CD4-positive, alpha-beta T cell treated with Interleukin-6 for 4 hours (primary cell): ENCODE results near the gene SH3TC1.

ENCODE experiments used
- DNase-seq: peaks from one replicate; pipeline ENCODE4 v3.0.0-alpha.2; 2020; ENCODE audit warnings: mixed read lengths

Gene SH3TC1

DNA sequence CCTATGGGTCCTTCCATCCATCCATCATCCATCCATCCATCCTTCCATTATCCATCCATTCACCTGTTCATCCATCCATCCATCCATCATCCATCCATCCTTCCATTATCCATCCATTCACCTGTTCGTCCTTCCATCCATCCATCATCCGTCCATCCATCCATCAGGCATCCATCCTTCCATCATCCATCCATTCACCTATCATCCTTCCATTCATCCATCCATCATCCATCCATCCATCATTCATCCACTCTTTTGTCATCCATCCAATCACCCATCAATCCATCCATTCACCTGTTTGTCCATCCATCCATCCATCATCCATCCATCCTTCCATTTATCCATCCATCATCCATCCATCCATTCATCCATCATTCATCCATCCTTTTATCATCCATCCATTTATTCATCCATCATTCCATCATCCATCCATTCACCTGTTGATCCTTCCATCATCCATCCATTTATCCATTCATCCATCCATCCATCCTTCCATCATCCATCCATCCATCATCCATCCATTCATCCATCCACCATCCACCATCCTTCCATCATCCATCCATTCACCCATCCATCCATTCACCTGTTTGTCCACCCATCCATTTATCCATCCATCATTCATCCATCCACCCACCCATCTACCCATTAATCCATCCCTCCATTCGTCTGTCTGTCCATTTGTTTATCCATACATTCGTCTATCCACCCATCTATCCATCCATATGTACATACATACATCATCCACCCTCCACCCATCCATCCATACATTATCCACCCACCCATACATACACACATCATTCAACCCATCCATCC is 34.8 kb downstream of the SH3TC1 start:
- no peak for DNase-seq

GRCh38 chr4:8234715-8235114 is 35.6 kb downstream of the SH3TC1 start:
- no peak for DNase-seq

DNA sequence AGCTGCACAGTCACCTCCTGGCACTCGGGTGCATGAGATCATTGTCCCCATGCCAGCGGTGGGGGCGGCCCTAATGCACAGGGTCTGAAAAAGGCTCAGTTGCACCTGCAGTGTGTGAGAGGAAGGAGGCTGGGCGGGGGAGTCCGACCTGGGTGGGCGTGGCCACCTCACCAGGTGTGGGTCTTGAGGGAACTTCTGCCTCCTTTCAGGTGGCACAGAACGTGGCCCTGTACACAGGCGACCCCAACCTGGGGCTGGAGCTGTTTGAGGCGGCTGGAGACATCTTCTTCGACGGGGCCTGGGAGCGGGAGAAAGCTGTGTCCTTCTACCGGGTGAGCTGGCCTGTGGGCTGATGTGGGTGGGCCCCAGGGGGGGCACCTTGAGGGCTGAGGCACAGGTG is 36.1 kb downstream of the SH3TC1 start:
- DNase-seq, result no peak

- DNase-seq, result no peak
These were observed 36.6 kb downstream of the SH3TC1 start for GRCh38 chr4:8235686-8236085.

DNA sequence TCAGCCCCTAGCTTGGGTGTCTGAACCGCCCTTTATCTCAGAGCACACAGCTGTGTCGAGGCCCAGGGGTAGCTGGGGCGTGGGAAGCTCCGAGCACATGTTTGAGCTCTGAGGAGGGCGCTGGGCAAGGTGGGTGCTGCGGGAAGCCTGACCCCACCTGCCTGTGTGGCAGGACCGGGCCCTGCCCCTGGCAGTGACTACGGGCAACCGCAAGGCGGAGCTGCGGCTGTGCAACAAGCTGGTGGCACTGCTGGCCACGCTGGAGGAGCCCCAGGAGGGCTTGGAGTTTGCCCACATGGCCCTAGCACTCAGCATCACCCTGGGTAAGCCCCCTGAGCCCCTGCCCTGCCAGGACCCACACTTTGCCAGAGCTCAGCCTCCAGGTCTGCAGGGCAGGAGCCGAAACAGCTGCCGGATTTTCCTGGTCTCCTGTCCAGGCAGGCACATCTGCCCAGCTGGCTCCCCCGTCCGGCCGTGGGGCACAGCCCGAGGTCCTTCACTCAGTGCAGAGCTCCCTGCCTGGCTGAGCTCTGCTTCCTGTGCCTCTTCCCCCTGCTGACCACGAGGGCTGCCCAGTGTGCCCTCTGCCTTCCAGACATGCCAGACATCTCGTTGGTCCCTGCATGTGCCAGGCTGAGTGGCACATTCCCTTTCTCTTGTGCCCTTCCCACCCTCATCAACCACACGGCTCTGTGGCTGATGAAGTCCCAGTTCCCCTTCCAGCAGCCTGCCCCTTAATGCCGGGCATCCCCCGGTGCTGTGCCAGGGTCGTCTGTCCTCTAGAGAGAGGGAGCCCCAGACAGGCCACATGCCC is 37.2 kb downstream of the SH3TC1 start:
- DNase-seq, result no peak

DNA sequence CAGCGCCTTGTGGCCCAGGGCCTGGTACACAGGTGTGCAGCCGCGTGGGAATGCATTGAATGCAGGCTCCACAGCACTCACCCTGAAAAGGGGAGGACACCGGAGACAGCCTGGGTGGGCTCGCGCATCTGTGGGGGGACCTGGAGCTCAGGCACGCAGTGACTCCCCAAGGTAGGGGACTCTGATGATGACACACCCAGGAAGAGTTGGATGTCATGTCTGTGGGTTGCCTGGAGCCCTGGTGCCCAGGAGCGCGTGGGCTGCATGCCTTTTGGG is 37.8 kb downstream of the SH3TC1 start:
- DNase-seq, result no peak

DNA sequence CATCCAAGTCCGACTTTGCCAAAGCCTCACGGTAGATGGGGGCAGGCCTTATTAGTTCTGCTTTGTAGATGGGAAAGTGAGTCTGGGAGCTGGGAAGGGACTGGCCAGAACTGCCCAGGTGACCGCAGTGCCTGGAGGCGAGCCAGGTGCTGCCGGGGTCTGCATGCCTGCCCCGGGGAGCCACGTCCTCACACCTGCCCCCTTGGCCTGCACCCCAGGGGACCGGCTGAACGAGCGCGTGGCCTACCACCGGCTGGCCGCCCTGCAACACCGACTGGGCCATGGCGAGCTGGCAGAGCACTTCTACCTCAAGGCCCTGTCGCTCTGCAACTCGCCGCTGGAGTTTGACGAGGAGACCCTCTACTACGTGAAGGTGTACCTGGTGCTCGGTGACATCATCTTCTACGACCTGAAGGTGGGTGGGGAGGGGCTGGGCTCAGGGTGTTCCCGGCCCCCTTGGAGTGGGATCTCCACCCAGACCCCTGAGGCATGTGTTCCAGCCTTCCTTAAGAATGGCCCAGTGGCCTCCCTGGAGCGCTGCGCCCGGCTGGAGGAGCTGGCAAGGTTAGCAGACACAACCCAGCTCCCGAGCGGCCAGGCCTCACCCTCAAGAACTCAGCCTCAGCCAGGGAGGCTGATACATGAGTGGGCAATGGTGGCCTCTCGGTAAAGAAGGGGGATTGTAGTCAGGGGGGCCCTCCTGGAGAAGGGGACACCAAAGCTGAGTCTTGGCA is 38.3 kb downstream of the SH3TC1 start:
- DNase-seq, result no peak

DNA sequence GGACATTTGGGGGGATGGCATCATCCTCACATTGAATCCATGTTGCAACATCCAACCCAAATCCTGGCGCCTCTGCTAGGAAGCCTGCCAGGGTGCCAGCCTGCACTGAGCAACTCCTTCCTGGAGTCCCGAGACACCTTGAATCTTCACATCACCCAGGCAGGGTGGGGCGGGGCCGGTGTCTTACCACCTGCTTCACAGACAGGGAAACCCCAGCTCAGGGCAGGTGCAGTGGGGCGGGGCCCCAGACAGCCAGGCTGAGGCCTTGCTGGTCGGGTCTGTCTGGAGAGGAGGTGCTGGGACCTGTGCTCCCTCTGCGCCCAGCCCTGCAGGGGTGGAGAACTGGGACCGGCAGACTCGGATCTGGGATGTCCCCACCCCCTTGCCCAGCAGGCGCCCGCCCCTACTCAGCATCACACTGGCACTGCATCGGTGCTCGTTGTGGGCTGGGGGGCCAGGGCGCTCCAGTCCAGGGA is 39.0 kb downstream of the SH3TC1 start:
- no peak for DNase-seq

DNA sequence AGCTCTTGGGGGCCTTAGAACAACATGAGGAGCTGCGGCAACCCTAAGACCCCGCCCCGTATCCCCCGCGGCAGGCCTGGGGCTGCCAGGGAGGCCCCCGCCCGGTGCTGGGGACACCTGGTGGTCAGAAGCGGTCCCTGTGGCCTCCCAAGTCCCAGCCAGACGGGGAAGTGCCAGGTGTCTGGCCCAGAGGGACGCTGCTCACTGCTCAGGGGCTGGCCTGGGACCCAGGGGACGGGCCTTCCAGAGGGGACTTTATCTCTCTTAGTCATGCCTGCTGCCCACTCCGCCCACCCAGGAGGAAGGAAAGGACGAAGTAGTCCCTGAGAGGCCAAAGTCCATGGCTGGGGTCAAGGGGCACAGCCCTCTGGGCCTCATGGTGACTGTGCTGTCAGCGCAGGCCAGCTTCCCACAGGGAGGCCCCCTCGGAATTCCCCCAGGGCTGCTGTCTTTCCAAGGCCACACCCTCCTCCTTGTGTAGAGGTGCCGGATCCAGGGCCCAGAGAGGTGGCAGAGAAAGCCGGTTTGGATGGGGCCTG is 39.5 kb downstream of the SH3TC1 start:
- DNase-seq, result no peak

DNA sequence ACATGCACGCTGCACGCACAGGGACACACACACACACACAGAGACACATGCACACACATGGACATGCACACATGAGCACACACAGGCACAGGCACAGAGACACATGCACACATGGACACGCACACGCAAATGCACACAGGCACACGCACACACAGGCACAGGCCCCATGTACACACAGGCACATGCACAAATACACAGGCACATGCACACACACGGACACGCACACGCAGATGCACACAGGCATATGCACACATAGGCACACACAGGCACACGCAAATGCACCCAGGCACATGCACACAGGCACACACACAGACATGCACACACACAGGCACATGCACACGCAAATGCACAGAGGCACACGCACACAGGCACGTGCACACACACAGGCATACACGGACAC is 40.1 kb downstream of the SH3TC1 start:
- DNase-seq, result no peak

GRCh38 chr4:8239661-8240060 is 40.6 kb downstream of the SH3TC1 start:
- DNase-seq, result no peak

DNA sequence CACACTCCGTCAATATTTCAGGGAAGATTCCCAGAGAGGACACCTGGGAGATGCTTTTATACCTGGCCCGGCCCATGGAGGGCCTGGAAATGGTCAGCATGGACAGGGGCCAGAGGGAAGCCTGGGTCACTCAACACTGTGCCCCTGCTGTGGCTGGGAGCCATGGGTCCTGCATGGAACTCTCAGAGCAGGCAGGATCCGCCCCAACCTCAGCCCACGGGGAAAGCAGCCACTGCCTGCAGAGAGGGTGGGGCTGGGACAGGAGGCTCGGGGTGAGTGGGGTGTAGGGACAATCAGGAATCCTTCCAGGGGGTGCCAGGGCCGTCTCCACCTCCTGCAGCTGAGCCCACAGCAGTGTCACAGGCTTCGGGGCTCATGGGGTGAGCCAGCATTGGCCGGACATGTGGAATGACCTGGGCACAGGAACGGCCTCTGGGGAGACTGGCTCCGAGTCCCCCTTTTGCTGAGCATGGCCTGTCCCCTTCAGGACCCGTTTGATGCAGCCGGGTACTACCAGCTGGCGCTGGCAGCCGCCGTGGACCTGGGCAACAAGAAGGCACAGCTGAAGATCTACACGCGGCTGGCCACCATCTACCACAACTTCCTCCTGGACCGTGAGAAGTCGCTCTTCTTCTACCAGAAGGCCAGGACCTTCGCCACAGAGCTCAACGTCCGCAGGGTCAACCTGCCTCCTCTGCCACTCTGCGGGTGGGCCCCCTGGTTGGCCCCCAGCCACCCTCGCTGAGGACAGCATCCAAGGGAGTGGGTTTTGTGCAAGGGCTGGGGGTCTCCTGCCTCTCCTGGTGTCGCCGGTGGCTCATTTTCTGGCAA is 41.3 kb downstream of the SH3TC1 start:
- no peak for DNase-seq

GRCh38 chr4:8241211-8241779 is 42.2 kb downstream of the SH3TC1 start:
- no peak for DNase-seq

- peak; percentile 83 for DNase-seq
These were observed 43.0 kb downstream of the SH3TC1 start for GRCh38 chr4:8241895-8242696.

GRCh38 chr4:8242782-8243560 is 43.9 kb downstream of the SH3TC1 start:
- no peak for DNase-seq

GRCh38 chr4:8244001-8244757 is 45.1 kb downstream of the SH3TC1 start:
- DNase-seq, result no peak

DNA sequence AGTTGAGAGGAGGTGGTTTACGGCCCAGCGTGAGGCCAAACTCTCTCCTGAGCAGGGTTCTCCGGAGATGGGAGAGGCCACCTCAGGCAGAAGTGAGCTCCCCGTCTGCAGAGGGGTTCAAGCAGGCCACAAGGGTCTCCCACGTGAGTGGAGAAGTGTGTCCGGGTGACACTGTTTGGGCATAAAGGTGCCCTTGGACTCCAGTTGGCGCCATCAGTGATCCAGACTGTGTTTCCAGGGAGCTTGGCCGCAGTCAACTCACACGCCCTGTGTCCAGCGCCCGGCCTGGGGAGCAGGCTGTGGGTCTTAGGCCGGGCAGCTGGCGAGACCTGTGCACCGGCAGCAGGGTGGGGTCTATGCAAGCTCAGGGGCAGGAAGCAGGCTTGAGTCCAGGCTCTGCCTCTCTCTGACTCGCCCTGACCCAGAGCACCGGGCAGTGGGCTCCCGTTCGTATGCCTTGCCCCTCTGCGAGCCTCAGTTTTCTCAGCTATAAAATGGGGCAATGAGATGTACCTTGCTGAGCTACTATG is 45.9 kb downstream of the SH3TC1 start:
- no peak for DNase-seq

- no peak for DNase-seq
These were observed 47.1 kb downstream of the SH3TC1 start for GRCh38 chr4:8245884-8246833.
